K562 (cell line): ENCODE data around the gene ARHGAP10. TPM values are rescaled to one million over a fixed set of nuclear protein-coding genes. Genes with fewer than 3 reads are reported as not detected.

Experiments used
- ATAC-seq: fragments of 200-7000 bp; cut with Tn5 transposase; 3 replicates; pipeline ENCODE4 v1.9.1; 2020; ENCODE audit warnings: moderate library complexity
- BruUV-seq: library from RNA; stranded (reverse); fragments of 400-500 nt; replicated peaks from 2 replicates; lab custom pipeline; 2021; lab: Mats Ljungman, UMichigan
- CTCF ChIA-PET: fragments of 300-600 bp; formaldehyde crosslinking; extraction: SDS; loops from one replicate; lab custom pipeline; 2021; ENCODE audit warnings: low intra/inter-chr PET ratio; lab: Yijun Ruan, JAX
- POLR2A ChIA-PET: fragments of 300-600, 350-650 bp; sonication (Branson Sonifier 250); formaldehyde crosslinking; extraction: SDS; loops from one replicate; lab custom pipeline; 2021; ENCODE audit warnings: antibody characterized with exemption, inconsistent platforms; lab: Yijun Ruan, JAX
- DNase-seq, 4 experiments: peaks; one replicate each; pipeline versions ENCODE4 v3.0.0 to v3.0.0-alpha.2; 2011 to 2018; ENCODE audit warnings: low spot score in 3 of 4, mixed read lengths in 3 of 4; ENCODE audit errors: extremely low read depth in 1 of 4
- FAIRE-seq: peaks from 2 replicates; lab custom pipeline; 2011; peaks lifted over from hg19 to GRCh38; lab: Jason Lieb, UNC
- H2AFZ ChIP-seq: 2 replicates; pipeline ENCODE4 v1.6.0; 2011; ENCODE audit warnings: low read depth, low read length, control low read depth, inconsistent platforms
- H3K27ac ChIP-seq: fragments of 200-600 bp; 3 replicates; pipeline ENCODE4 v1.8.0; 2011; ENCODE audit warnings: low read depth, mild to moderate bottlenecking, control low read depth, inconsistent platforms, low read length, moderate library complexity, mixed read lengths; ENCODE audit errors: extremely low read depth
- H3K27me3 ChIP-seq, 2 experiments: fragments of 300-600 bp in 1 of 2; 2 replicates in 1 of 2; 3 replicates in 1 of 2; pipeline versions ENCODE4 v1.6.0 to v1.8.0; 2011; ENCODE audit warnings: inconsistent platforms in 2 of 2, low read length in 2 of 2, mild to moderate bottlenecking in 1 of 2, mixed read lengths in 1 of 2, moderate library complexity in 1 of 2; ENCODE audit not compliant: control insufficient read depth in 2 of 2, insufficient read depth in 2 of 2
- H3K36me3 ChIP-seq: fragments of 300-600 bp; 3 replicates; pipeline ENCODE4 v1.8.0; 2011; ENCODE audit warnings: mild to moderate bottlenecking, low read length, inconsistent platforms; ENCODE audit not compliant: control insufficient read depth, insufficient read depth
- H3K4me1 ChIP-seq, 2 experiments: fragments of 200-600 bp in 1 of 2; replicated peaks in 1 of 2; 2 replicates in 1 of 2; 3 replicates in 1 of 2; pipeline versions ENCODE4 v1.5.1 to v1.8.0; 2011; ENCODE audit warnings: inconsistent platforms in 2 of 2, low read length in 2 of 2, mild to moderate bottlenecking in 1 of 2, mixed read lengths in 1 of 2, moderate library complexity in 1 of 2; ENCODE audit not compliant: control insufficient read depth in 2 of 2, insufficient read depth in 2 of 2
- H3K4me2 ChIP-seq: 2 replicates; pipeline ENCODE4 v1.6.1; 2011; ENCODE audit warnings: low read length, control low read depth, inconsistent platforms, mixed read lengths; ENCODE audit not compliant: insufficient read depth
- H3K4me3 ChIP-seq: fragments of 200-600 bp; sonication (generic), shearing (Covaris generic); 2 replicates; pipeline ENCODE4 v1.5.1; 2016; ENCODE audit warnings: control low read depth, inconsistent platforms
- H3K79me2 ChIP-seq: fragments of 200-600 bp; 3 replicates; pipeline ENCODE4 v1.8.0; 2011; ENCODE audit warnings: low read length, inconsistent platforms; ENCODE audit not compliant: control insufficient read depth, insufficient read depth
- H3K9ac ChIP-seq, 2 experiments: 2 replicates each; pipeline versions ENCODE4 v1.6.0 to v1.6.1; 2011; ENCODE audit warnings: low read depth in 2 of 2, low read length in 2 of 2, control low read depth in 1 of 2, inconsistent platforms in 1 of 2, mild to moderate bottlenecking in 1 of 2, mixed read lengths in 1 of 2; ENCODE audit not compliant: insufficient read depth in 1 of 2
- H3K9me1 ChIP-seq: one replicate; pipeline ENCODE4 v1.6.0; 2011; ENCODE audit warnings: inconsistent platforms, mild to moderate bottlenecking, low read length, moderate library complexity; ENCODE audit not compliant: control insufficient read depth, insufficient read depth
- H3K9me3 ChIP-seq: replicated peaks from 2 replicates; pipeline ENCODE4 v1.5.1; 2011; ENCODE audit warnings: low read depth, low read length, inconsistent platforms; ENCODE audit not compliant: control insufficient read depth, insufficient read depth
- H4K20me1 ChIP-seq: replicated peaks from 2 replicates; pipeline ENCODE4 v1.6.1; 2011; ENCODE audit warnings: low read length, inconsistent platforms, mixed read lengths; ENCODE audit not compliant: control insufficient read depth, insufficient read depth
- SRSF7 ChIP-seq: fragments of 200-400 bp; formaldehyde crosslinking; optimal IDR thresholded peaks from 2 replicates; pipeline ENCODE3; 2017; ENCODE audit warnings: mild to moderate bottlenecking, low read depth, low read length
- WGBS: fragments of 100-300 bp; shearing (Covaris generic); methylation state at CpG from one replicate; pipeline ENCODE4 v1.1.6; 2016; ENCODE audit warnings: low coverage, mixed read lengths; ENCODE audit not compliant: insufficient coverage; ENCODE audit errors: missing lambda C conversion rate; 5-methylcytosine and 5-hydroxymethylcytosine counted together
- in situ Hi-C: fragments of 300-500 bp; cut with MboI; formaldehyde crosslinking; loops from 4 replicates; pipeline ENCODE4 v1.15.0; 2018; ENCODE audit warnings: inconsistent platforms, mixed read lengths
- intact Hi-C: fragments of 100-400 bp; cut with micrococcal nuclease; formaldehyde crosslinking; loops from 2 replicates; pipeline ENCODE4 v1.14.2; 2022
- polyA plus RNA-seq, 8 experiments: library from polyadenylated mRNA; depleted of rRNA in 4 of 8; stranded (reverse) in 5 of 8; unstranded in 3 of 8; fragments of >200 nt; fragmentation: Nextera tagmentation in 2 of 8; fragmentation: Illumina TruSeq in 1 of 8; extraction: Ambion mirVana in 2 of 8; extraction: Trizol in 1 of 8; gene quantifications; 2 replicates each; pipeline versions ENCODE4 v1.2.1 to v1.2.3, GENCODE V29; 2011 to 2014; ENCODE audit warnings: inconsistent platforms in 1 of 8, missing spikeins in 1 of 8
- total RNA-seq, 7 experiments: library from RNA; depleted of rRNA in 6 of 7; stranded (reverse); fragments of >200 nt in 6 of 7; fragmentation: Illumina TruSeq in 2 of 7; extraction: Trizol in 2 of 7; gene quantifications; 2 replicates each; pipeline versions ENCODE4 v1.2.1 to v1.2.3, GENCODE V29; 2011 to 2021; ENCODE audit warnings: low replicate concordance in 1 of 7
- TF ChIP-seq, protein P1 (sequence below), 2 experiments: fragments of 450-650 bp in 1 of 2; sonication (generic) in 1 of 2; formaldehyde crosslinking in 1 of 2; IDR thresholded peaks; 2 replicates each; pipeline versions ENCODE4 v1.7.1 to v1.9.0; 2016 to 2022; ENCODE audit warnings: inconsistent platforms in 1 of 2, mild to moderate bottlenecking in 1 of 2, missing genetic modification reagents in 1 of 2
- TF ChIP-seq, protein P2 (sequence below): IDR thresholded peaks from 2 replicates; pipeline ENCODE4 v1.6.1; 2014; ENCODE audit warnings: antibody characterized with exemption

Gene ARHGAP10
- total and polyA plus RNA-seq, 9 of the 15 experiments (the other 6 are each of a cell fraction or from before 2014, with no cell fraction given) = 0.03 to 0.22 (median 0.06) TPM; not detected in 3

DNA sequence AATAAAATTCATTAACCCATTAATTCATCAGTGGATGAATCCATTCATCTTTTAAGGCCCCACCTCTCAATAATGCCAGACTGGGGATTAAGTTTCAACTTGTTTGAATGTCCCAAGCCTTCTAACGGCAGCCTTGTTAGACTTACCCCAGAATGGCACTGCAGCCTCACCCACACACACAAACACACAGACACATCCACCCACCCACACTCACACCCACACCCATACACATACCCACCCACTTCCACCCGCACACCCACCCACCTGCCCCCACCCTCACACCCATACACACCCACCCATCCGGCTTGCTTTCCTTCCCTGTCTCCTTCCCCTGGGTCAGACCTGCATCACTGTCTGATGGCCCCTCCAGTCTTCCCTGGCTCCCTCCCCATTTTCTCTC is 102.6 kb downstream of the ARHGAP10 start:
- Histone ChIP-seq H3K27ac (no peak overlapping the region), H3K9me1 (no peaks in the 10 kb centered on the region), H2AFZ (no peak overlapping the region), H3K79me2 (no peaks in the 10 kb centered on the region), H3K4me3 (no peak overlapping the region), H3K9ac (no peak overlapping the region), H3K9me3 (no peaks in the 10 kb centered on the region), H3K27me3 (peaks cover 0 to 4% of the 10 kb centered on the region in 2 experiments; a peak in 1 of 5 replicates), H3K4me2 (no peak overlapping the region), H3K4me1 (no peaks in the 10 kb centered on the region), H3K36me3 (no peaks in the 10 kb centered on the region), H4K20me1 (no peaks in the 10 kb centered on the region)
- ChIA-PET CTCF (no interaction called here), POLR2A (no interaction called here)
- no TSS peak for BruUV-seq
- FAIRE-seq (no peak), ATAC-seq (no peak), DNase-seq (no peak)
- no CpG with 5 or more reads among the region's 3 CpGs for WGBS
- intact Hi-C loops (no loop called here), in situ Hi-C loops (no loop called here)
- no peak for TF ChIP-seq SRSF7
- TF ChIP-seq, protein P1, sequence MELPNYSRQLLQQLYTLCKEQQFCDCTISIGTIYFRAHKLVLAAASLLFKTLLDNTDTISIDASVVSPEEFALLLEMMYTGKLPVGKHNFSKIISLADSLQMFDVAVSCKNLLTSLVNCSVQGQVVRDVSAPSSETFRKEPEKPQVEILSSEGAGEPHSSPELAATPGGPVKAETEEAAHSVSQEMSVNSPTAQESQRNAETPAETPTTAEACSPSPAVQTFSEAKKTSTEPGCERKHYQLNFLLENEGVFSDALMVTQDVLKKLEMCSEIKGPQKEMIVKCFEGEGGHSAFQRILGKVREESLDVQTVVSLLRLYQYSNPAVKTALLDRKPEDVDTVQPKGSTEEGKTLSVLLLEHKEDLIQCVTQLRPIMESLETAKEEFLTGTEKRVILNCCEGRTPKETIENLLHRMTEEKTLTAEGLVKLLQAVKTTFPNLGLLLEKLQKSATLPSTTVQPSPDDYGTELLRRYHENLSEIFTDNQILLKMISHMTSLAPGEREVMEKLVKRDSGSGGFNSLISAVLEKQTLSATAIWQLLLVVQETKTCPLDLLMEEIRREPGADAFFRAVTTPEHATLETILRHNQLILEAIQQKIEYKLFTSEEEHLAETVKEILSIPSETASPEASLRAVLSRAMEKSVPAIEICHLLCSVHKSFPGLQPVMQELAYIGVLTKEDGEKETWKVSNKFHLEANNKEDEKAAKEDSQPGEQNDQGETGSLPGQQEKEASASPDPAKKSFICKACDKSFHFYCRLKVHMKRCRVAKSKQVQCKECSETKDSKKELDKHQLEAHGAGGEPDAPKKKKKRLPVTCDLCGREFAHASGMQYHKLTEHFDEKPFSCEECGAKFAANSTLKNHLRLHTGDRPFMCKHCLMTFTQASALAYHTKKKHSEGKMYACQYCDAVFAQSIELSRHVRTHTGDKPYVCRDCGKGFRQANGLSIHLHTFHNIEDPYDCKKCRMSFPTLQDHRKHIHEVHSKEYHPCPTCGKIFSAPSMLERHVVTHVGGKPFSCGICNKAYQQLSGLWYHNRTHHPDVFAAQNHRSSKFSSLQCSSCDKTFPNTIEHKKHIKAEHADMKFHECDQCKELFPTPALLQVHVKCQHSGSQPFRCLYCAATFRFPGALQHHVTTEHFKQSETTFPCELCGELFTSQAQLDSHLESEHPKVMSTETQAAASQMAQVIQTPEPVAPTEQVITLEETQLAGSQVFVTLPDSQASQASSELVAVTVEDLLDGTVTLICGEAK (IDR thresholded peaks at IDR 0.05) = no peak
- TF ChIP-seq, protein P1 (CRISPR knock-in tag; IDR thresholded peaks at IDR 0.05) = no peak
- TF ChIP-seq, protein P2, sequence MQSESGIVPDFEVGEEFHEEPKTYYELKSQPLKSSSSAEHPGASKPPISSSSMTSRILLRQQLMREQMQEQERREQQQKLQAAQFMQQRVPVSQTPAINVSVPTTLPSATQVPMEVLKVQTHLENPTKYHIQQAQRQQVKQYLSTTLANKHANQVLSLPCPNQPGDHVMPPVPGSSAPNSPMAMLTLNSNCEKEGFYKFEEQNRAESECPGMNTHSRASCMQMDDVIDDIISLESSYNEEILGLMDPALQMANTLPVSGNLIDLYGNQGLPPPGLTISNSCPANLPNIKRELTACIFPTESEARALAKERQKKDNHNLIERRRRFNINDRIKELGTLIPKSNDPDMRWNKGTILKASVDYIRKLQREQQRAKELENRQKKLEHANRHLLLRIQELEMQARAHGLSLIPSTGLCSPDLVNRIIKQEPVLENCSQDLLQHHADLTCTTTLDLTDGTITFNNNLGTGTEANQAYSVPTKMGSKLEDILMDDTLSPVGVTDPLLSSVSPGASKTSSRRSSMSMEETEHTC = no peak
